CD8-positive, alpha-beta memory T cell (primary cell): Measurements from ENCODE around the gene RHOB. TPM values are rescaled to one million over a fixed set of nuclear protein-coding genes. Genes with fewer than 3 reads are reported as not detected.

Experiments
- CTCF ChIA-PET: fragments of 350-600 bp; sonication (Branson Sonifier 250); formaldehyde crosslinking; loops from one replicate; lab custom pipeline; 2021; ENCODE audit warnings: antibody characterized with exemption; lab: Charles Lee
- POLR2A ChIA-PET: fragments of 350-600 bp; sonication (Branson Sonifier 250); formaldehyde crosslinking; loops from one replicate; lab custom pipeline; 2021; ENCODE audit warnings: antibody characterized with exemption; lab: Charles Lee
- DNase-seq, 5 donors: peaks; one replicate each; pipeline versions ENCODE4 v3.0.0 to v3.0.0-alpha.2; 2020 to 2022; ENCODE audit warnings: mixed read lengths in 1 of 5
- H3K27ac ChIP-seq: one replicate; pipeline ENCODE4 v1.7.0; 2013; ENCODE audit warnings: low read depth, mild to moderate bottlenecking, low read length, moderate library complexity
- H3K27me3 ChIP-seq: 2 replicates; pipeline ENCODE4 v1.7.0; 2013; ENCODE audit warnings: low read length, mild to moderate bottlenecking; ENCODE audit not compliant: insufficient read depth, poor library complexity, severe bottlenecking
- H3K36me3 ChIP-seq: 2 replicates; pipeline ENCODE4 v1.7.0; 2013; ENCODE audit warnings: mild to moderate bottlenecking, low read length, moderate library complexity; ENCODE audit not compliant: insufficient read depth
- H3K4me1 ChIP-seq: 2 replicates; pipeline ENCODE4 v1.7.0; 2013; ENCODE audit warnings: mild to moderate bottlenecking, low read length, moderate library complexity; ENCODE audit not compliant: insufficient read depth
- H3K4me3 ChIP-seq: 2 replicates; pipeline ENCODE4 v1.7.0; 2013; ENCODE audit warnings: mild to moderate bottlenecking, low read length
- H3K9me3 ChIP-seq: 2 replicates; pipeline ENCODE4 v1.7.0; 2013; ENCODE audit warnings: mild to moderate bottlenecking, low read length
- H3K27ac Mint-ChIP-seq, 8 donors: one replicate each; pipeline ENCODE4 v1.8.0; 2020 to 2021; ENCODE audit warnings: mixed read lengths in 8 of 8, mild to moderate bottlenecking in 6 of 8, inconsistent platforms in 3 of 8, moderate library complexity in 3 of 8
- H3K27me3 Mint-ChIP-seq, 2 donors: one replicate each; pipeline ENCODE4 v1.8.0; 2020 to 2021; ENCODE audit warnings: mixed read lengths in 2 of 2, mild to moderate bottlenecking in 1 of 2, moderate library complexity in 1 of 2
- H3K36me3 Mint-ChIP-seq, 3 donors: one replicate each; pipeline ENCODE4 v1.8.0; 2020 to 2021; ENCODE audit warnings: mixed read lengths in 3 of 3, inconsistent platforms in 1 of 3, mild to moderate bottlenecking in 1 of 3
- H3K4me1 Mint-ChIP-seq, 3 donors: one replicate each; pipeline ENCODE4 v1.8.0; 2020 to 2021; ENCODE audit warnings: mixed read lengths in 3 of 3, inconsistent platforms in 1 of 3, mild to moderate bottlenecking in 1 of 3
- H3K4me3 Mint-ChIP-seq, 7 donors: one replicate each; pipeline ENCODE4 v1.8.0; 2020 to 2021; ENCODE audit warnings: mixed read lengths in 7 of 7, mild to moderate bottlenecking in 6 of 7, moderate library complexity in 4 of 7, inconsistent platforms in 2 of 7
- H3K9me3 Mint-ChIP-seq, 5 donors: one replicate each; pipeline ENCODE4 v1.8.0; 2020 to 2022; ENCODE audit warnings: mixed read lengths in 5 of 5, mild to moderate bottlenecking in 3 of 5, moderate library complexity in 2 of 5, inconsistent platforms in 1 of 5
- polyA plus RNA-seq: library from polyadenylated mRNA; unstranded; fragments of 300-500 nt; fragmentation: Illumina TruSeq; gene quantifications from one replicate; pipeline ENCODE4 v1.2.3, GENCODE V29; 2021
- total RNA-seq, 2 experiments: library from RNA; stranded (reverse); gene quantifications; one replicate each; pipeline ENCODE4 v1.2.3, GENCODE V29; 2021

RHOB gene
- total and polyA plus RNA-seq, 3 experiments from 2014 or later: 3.4 to 27.4 (median 27.4) TPM

DNA sequence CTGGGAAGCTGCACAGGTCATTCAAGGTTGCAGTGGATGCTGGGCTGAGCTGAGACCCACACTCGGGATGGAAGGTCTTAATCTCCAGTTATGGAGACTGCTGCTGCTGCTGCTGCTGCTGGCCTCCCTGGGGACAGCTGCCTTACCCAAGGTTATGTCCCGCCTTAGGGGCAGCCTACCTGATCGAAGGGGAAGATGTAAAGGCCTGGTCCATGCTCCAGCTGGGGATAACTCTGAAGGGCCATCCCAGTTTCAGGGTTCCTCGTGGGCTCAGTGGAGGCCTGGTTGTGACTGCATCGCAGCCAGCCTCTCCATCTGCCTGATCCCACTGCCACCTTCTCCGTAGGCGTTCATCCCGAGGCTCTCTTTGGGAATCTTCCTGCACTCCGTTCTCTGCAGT is 33.0 kb downstream of the RHOB start:
- no peak overlapping the region for H3K27ac ChIP-seq
- H3K9me3 ChIP-seq: no peaks in the 10 kb centered on the region
- Mint-ChIP-seq H3K4me1 (no peaks in the 10 kb centered on the region), H3K36me3 (peaks cover 0 to 1% (median 0%) of the 10 kb centered on the region in 3 donors), H3K27ac (no peak overlapping the region), H3K27me3 (peaks cover 6 to 11% of the 10 kb centered on the region in 2 donors), H3K9me3 (no peaks in the 10 kb centered on the region), H3K4me3 (no peak overlapping the region)
- H3K4me3 ChIP-seq: no peak overlapping the region
- ChIA-PET POLR2A (no interaction called here), CTCF (no interaction called here)
- no peak for DNase-seq
- H3K27me3 ChIP-seq: no peaks in the 10 kb centered on the region
- no peaks in the 10 kb centered on the region for H3K36me3 ChIP-seq
- H3K4me1 ChIP-seq: no peaks in the 10 kb centered on the region

GRCh38 chr2:20480913-20481312 is 34.0 kb downstream of the RHOB start:
- CTCF ChIA-PET: no interaction called here
- peaks cover 2 to 3% of the 10 kb centered on the region in 2 donors for H3K27me3 Mint-ChIP-seq
- H3K36me3 ChIP-seq: no peaks in the 10 kb centered on the region
- DNase-seq: no peak
- H3K27ac Mint-ChIP-seq: no peak overlapping the region
- no peak overlapping the region for H3K4me3 Mint-ChIP-seq
- POLR2A ChIA-PET: no interaction called here
- H3K27ac ChIP-seq: no peak overlapping the region
- no peak overlapping the region for H3K4me3 ChIP-seq
- no peaks in the 10 kb centered on the region for H3K4me1 Mint-ChIP-seq
- no peaks in the 10 kb centered on the region for H3K27me3 ChIP-seq
- no peaks in the 10 kb centered on the region for H3K9me3 Mint-ChIP-seq
- H3K4me1 ChIP-seq: no peaks in the 10 kb centered on the region
- peaks cover 0 to under 1% (median 0%) of the 10 kb centered on the region in 3 donors for H3K36me3 Mint-ChIP-seq
- no peaks in the 10 kb centered on the region for H3K9me3 ChIP-seq

DNA sequence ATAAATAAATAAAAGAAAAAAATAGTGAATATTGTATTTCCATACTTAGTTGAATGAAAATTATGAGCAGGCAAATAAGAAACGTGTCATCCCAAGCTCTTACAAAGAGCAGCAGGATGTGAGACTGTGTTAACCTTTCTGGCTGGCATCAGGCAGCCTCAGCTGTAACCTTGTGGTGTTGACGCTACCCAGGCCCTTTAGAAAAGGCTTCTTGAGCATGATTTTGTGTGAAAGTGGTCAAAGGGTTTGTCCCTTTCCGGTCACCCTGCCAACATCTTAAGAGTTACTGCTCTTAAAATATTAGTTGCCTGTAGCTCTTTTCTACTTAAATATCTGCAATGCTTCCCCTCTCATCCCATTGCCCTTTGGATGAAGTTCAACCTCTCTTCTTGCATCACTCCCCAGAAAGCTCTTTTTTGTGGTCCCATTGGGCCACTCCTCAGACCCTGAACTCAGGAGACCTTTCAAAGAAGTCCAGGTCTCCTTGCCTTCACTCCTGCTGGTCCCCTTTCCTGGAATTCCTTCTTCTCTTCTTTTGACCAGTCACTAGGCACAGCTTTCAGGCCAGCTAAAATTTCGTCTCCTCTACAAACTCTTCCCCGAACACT is 35.0 kb downstream of the RHOB start:
- H3K4me1 ChIP-seq: no peaks in the 10 kb centered on the region
- CTCF ChIA-PET: no interaction called here
- Mint-ChIP-seq H3K27me3 (peaks cover 2 to 3% of the 10 kb centered on the region in 2 donors), H3K4me3 (no peak overlapping the region), H3K36me3 (no peaks in the 10 kb centered on the region), H3K27ac (no peak overlapping the region), H3K9me3 (no peaks in the 10 kb centered on the region), H3K4me1 (no peaks in the 10 kb centered on the region)
- H3K4me3 ChIP-seq: no peak overlapping the region
- no peaks in the 10 kb centered on the region for H3K9me3 ChIP-seq
- POLR2A ChIA-PET: no interaction called here
- no peak overlapping the region for H3K27ac ChIP-seq
- DNase-seq: no peak
- H3K27me3 ChIP-seq: no peaks in the 10 kb centered on the region
- no peaks in the 10 kb centered on the region for H3K36me3 ChIP-seq

GRCh38 chr2:20482725-20483124 is 35.9 kb downstream of the RHOB start:
- Histone ChIP-seq H3K9me3 (no peaks in the 10 kb centered on the region), H3K27me3 (no peaks in the 10 kb centered on the region), H3K4me3 (no peak overlapping the region), H3K36me3 (no peaks in the 10 kb centered on the region), H3K4me1 (no peaks in the 10 kb centered on the region), H3K27ac (no peak overlapping the region)
- Mint-ChIP-seq H3K9me3 (no peaks in the 10 kb centered on the region), H3K27me3 (peaks cover 2 to 3% of the 10 kb centered on the region in 2 donors), H3K4me3 (no peak overlapping the region), H3K4me1 (no peaks in the 10 kb centered on the region), H3K27ac (no peak overlapping the region), H3K36me3 (no peaks in the 10 kb centered on the region)
- DNase-seq: no peak
- ChIA-PET CTCF (no interaction called here), POLR2A (no interaction called here)

DNA sequence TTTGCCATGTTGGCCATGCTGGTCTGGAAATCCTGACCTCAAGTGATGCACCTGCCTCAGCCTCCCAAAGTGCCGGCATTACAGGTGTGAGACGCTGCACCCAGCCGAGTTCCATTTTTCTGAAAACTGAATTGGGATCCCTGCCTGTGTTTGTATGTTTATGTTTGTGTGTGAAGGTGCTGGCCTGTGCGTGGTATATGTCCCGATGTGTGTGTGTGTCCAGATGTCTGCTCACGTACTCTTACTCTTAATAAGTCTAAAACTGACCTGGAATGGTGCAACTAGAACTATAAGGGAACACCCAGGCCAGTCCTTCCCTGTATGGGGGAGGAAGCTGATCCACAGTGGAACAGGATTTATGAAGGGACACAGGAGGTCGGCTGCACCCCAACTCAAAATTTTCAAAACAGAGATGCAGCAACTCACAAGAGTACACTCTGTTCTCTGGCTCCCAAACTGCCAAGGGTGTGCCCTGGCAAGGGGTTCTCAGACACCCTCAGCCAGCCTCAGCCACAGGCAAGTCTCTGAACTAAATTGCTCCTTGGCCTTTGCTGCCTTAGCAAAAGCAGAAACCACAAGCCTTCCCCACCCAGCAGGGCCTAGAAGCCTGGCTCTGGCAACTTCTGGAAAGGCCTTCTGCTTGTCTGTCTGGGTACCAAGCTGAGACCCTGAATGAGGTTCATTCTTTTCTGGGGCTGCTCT is 36.5 kb downstream of the RHOB start:
- Mint-ChIP-seq H3K27ac (peak overlapping the region in 1 of 8 donors; percentile 63), H3K27me3 (peaks cover 2 to 3% of the 10 kb centered on the region in 2 donors), H3K9me3 (no peaks in the 10 kb centered on the region), H3K4me1 (no peaks in the 10 kb centered on the region), H3K36me3 (no peaks in the 10 kb centered on the region), H3K4me3 (no peak overlapping the region)
- H3K4me1 ChIP-seq: no peaks in the 10 kb centered on the region
- DNase-seq: no peak
- no peak overlapping the region for H3K27ac ChIP-seq
- no peaks in the 10 kb centered on the region for H3K27me3 ChIP-seq
- ChIA-PET POLR2A (no interaction called here), CTCF (no interaction called here)
- H3K4me3 ChIP-seq: no peak overlapping the region
- no peaks in the 10 kb centered on the region for H3K36me3 ChIP-seq
- H3K9me3 ChIP-seq: no peaks in the 10 kb centered on the region

DNA sequence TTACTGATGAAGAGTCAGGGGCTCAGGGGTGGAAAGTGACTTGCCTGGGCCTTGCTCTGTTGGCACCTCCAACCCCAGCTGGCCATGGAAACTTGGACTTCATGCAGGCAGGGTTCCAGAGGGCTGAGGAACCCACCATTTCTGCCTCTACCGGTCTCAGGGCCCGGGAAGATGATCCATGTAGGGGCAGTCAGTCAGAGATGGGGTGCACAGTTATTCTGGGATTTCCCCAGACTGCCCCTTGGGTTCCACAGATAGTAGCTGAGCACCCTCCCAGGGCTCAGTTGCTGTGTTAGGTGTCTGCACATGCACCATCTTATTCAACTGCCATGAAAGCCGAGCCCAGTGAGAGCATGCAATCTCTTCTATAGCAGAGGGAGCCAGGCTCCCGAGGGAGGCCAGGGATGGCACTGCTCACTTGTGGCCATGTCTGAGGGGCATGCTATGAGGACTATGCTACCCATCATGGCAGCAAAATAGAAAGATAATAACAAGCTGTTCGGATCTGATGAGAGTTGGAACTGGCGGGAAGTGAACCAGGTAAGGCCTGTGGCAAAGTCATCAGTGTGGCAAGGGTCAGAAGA is 37.3 kb downstream of the RHOB start:
- no peaks in the 10 kb centered on the region for H3K36me3 Mint-ChIP-seq
- H3K27ac Mint-ChIP-seq: no peak overlapping the region
- H3K4me1 ChIP-seq: no peaks in the 10 kb centered on the region
- H3K36me3 ChIP-seq: no peaks in the 10 kb centered on the region
- no peak overlapping the region for H3K4me3 ChIP-seq
- POLR2A ChIA-PET: no interaction called here
- no peak overlapping the region for H3K4me3 Mint-ChIP-seq
- H3K27ac ChIP-seq: no peak overlapping the region
- no peak for DNase-seq
- no peaks in the 10 kb centered on the region for H3K9me3 Mint-ChIP-seq
- no peaks in the 10 kb centered on the region for H3K9me3 ChIP-seq
- H3K4me1 Mint-ChIP-seq: no peaks in the 10 kb centered on the region
- peaks cover 2 to 3% of the 10 kb centered on the region in 2 donors for H3K27me3 Mint-ChIP-seq
- H3K27me3 ChIP-seq: no peaks in the 10 kb centered on the region
- CTCF ChIA-PET: interaction anchor here (1.1 kb wide), 1 partner anchor 25 kb away, joined by 3 read pairs; no protein-coding TSS in a partner anchor

DNA sequence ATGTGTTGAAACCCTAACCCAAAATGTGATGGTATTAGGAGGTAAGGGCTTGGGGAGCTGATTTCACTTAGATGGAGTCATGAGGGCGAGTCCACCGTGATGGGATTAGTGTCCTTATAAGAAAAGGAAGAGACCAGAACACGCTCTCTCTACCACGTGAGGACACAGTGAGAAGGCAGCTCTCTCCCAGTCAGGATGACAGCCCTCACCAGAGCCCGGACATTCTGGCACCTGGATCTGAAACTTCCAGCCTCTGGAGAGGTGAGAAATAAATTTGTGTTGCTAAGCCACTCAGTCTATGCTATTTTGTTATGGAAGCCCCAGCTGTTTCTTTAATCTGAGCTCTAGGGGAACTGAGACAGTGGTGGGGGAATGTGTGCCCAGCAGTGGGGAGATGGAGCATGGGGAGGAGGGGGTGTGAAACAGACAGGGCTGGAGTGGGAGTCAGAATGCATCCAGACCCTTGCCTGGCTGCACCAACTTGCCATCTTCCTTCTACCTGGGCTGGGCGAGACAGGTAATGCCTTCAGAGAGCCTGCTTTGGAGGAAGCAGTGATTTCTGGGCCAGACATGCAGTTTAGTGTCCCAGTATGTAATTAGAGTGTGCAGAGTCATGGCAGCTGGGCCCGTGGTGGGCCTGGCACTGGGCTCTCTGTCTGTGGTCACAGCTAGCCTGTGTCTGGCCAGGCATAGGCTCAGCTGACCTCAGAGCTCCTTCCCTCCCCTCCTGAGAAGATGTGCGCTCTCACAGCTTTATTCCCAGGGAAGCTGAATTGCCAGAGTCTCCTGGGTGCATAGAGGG is 38.1 kb downstream of the RHOB start:
- H3K27ac Mint-ChIP-seq: no peak overlapping the region
- CTCF ChIA-PET: interaction anchor here (1.1 kb wide), 1 partner anchor 26 kb away, joined by 3 read pairs; no protein-coding TSS in a partner anchor
- H3K27me3 ChIP-seq: no peaks in the 10 kb centered on the region
- no peak for DNase-seq
- peaks cover 2 to 3% of the 10 kb centered on the region in 2 donors for H3K27me3 Mint-ChIP-seq
- POLR2A ChIA-PET: no interaction called here
- H3K36me3 ChIP-seq: no peaks in the 10 kb centered on the region
- no peak overlapping the region for H3K27ac ChIP-seq
- no peaks in the 10 kb centered on the region for H3K4me1 ChIP-seq
- H3K9me3 ChIP-seq: no peaks in the 10 kb centered on the region
- H3K4me1 Mint-ChIP-seq: no peaks in the 10 kb centered on the region
- H3K4me3 Mint-ChIP-seq: no peak overlapping the region
- H3K4me3 ChIP-seq: no peak overlapping the region
- no peaks in the 10 kb centered on the region for H3K36me3 Mint-ChIP-seq
- H3K9me3 Mint-ChIP-seq: no peaks in the 10 kb centered on the region
